BJ (cell line): ENCODE data around the gene SETD3. TPM values are rescaled to one million over a fixed set of nuclear protein-coding genes. Genes with fewer than 3 reads are reported as not detected.

ENCODE experiments used
- CTCF ChIA-PET: fragments of 350-600 bp; formaldehyde crosslinking; extraction: SDS; loops from one replicate; lab custom pipeline; 2021; ENCODE audit warnings: antibody characterized with exemption, inconsistent platforms; lab: Yijun Ruan, JAX
- POLR2A ChIA-PET: fragments of 300-600 bp; sonication (Branson Sonifier 250); formaldehyde crosslinking; extraction: SDS; loops from one replicate; lab custom pipeline; 2021; ENCODE audit warnings: antibody characterized with exemption; lab: Charles Lee
- DNase-seq: peaks from one replicate; pipeline ENCODE4 v3.0.0-alpha.2; 2011; ENCODE audit warnings: low read depth
- H3K27me3 ChIP-seq: 2 replicates; pipeline ENCODE4 v1.6.0; 2011; ENCODE audit warnings: low read length; ENCODE audit not compliant: control insufficient read depth, insufficient read depth
- H3K36me3 ChIP-seq: 2 replicates; pipeline ENCODE4 v1.5.1; 2011; ENCODE audit warnings: low read length; ENCODE audit not compliant: control insufficient read depth, insufficient read depth
- H3K4me3 ChIP-seq: 2 replicates; pipeline ENCODE4 v1.5.1; 2011; ENCODE audit warnings: low read depth, mild to moderate bottlenecking, control low read depth, low read length
- CTCF ChIP-seq: IDR thresholded peaks from 2 replicates; pipeline ENCODE4 v1.5.1; 2011; ENCODE audit warnings: low read depth, mild to moderate bottlenecking, control low read depth, inconsistent platforms, low read length, moderate library complexity; ENCODE audit not compliant: insufficient read depth
- polyA plus RNA-seq: library from polyadenylated mRNA; depleted of rRNA; stranded (reverse); fragments of >200 nt; gene quantifications from 2 replicates; pipeline ENCODE4 v1.2.3, GENCODE V29; 2011

SETD3 gene
- polyA plus RNA-seq, 1 experiment = 20.2 TPM

- CTCF ChIA-PET = interaction anchor here (1.2 to 2.3 kb wide), 5 partner anchors 13 to 114 kb away, joined by 3 to 10 read pairs (median 9); no protein-coding TSS in a partner anchor
- H3K4me3 ChIP-seq = no peak overlapping the region
- H3K36me3 ChIP-seq = peaks cover 21% of the 10 kb centered on the region
- DNase-seq = no peak
- POLR2A ChIA-PET = no interaction called here
- H3K27me3 ChIP-seq = no peaks in the 10 kb centered on the region
- TF ChIP-seq CTCF = no peak
Measured at GRCh38 chr14:99516156-99516870, 35.7 kb upstream of the SETD3 start.

- ChIA-PET CTCF (interaction anchor here (0.6 to 2.3 kb wide), 4 partner anchors 13 to 144 kb away, joined by 3 to 10 read pairs (median 4); no protein-coding TSS in a partner anchor), POLR2A (no interaction called here)
- Histone ChIP-seq H3K27me3 (no peaks in the 10 kb centered on the region), H3K4me3 (no peak overlapping the region), H3K36me3 (peaks cover 21% of the 10 kb centered on the region)
- DNase-seq = no peak
- no peak for TF ChIP-seq CTCF
Measured at GRCh38 chr14:99515301-99516155, 34.9 kb upstream of the SETD3 start.

- no peak for DNase-seq
- CTCF ChIA-PET = interaction anchor here (0.6 kb wide), 1 partner anchor 143 kb away, joined by 3 read pairs; no protein-coding TSS in a partner anchor
- Histone ChIP-seq H3K27me3 (no peaks in the 10 kb centered on the region), H3K36me3 (peaks cover 23% of the 10 kb centered on the region), H3K4me3 (no peak overlapping the region)
- TF ChIP-seq CTCF = no peak
- POLR2A ChIA-PET = no interaction called here
Measured at GRCh38 chr14:99514552-99515300, 34.1 kb upstream of the SETD3 start.

- Histone ChIP-seq H3K4me3 (no peak overlapping the region), H3K36me3 (peaks cover 27% of the 10 kb centered on the region), H3K27me3 (no peaks in the 10 kb centered on the region)
- DNase-seq = no peak
- ChIA-PET POLR2A (no interaction called here), CTCF (no interaction called here)
- no peak for TF ChIP-seq CTCF
Measured at GRCh38 chr14:99513946-99514551, 33.4 kb upstream of the SETD3 start.
